ENCODE results near the gene GRIN2A. TPM values are rescaled to one million over a fixed set of nuclear protein-coding genes. Genes with fewer than 3 reads are reported as not detected.

The GRIN2A gene
- total RNA-seq, 2 experiments from 2014 or later = not detected

GRCh38 chr16:10206865-10207264, 24.6 kb upstream of the GRIN2A start:
- no peak for TF ChIP-seq CTCF (conservative IDR thresholded peaks at IDR 0.05; ENCODE audit: low read length)
- no peak for TF ChIP-seq EZH2phosphoT487 (IDR thresholded peaks at IDR 0.05; ENCODE audit: borderline replicate concordance, low read depth, low read length)
- BruUV-seq (replicated peaks) = no TSS peak
- intact Hi-C loops (cut with micrococcal nuclease; ENCODE audit: unreplicated experiment) = no loop called here

GRCh38 chr16:10206215-10206614, 24.0 kb upstream of the GRIN2A start:
- DNase-seq (ENCODE audit: low spot score) = no peak
- Histone ChIP-seq H2AFZ (ENCODE audit: low read length) (no peak overlapping the region), H3K27ac (ENCODE audit: low read depth, low read length, poor library complexity, severe bottlenecking) (no peak overlapping the region), H3K9me3 (ENCODE audit: low read length) (no peaks in the 10 kb centered on the region), H3K9me2 (ENCODE audit: insufficient read depth, low read length) (no peaks in the 10 kb centered on the region), H3K4me2 (ENCODE audit: low read length) (no peak overlapping the region), H3K4me1 (ENCODE audit: insufficient read depth, low read length, poor library complexity, severe bottlenecking) (no peaks in the 10 kb centered on the region), H3K4me3 (ENCODE audit: low read depth, low read length, poor library complexity, severe bottlenecking) (no peak overlapping the region), H3K36me3 (ENCODE audit: insufficient read depth, low read length) (no peaks in the 10 kb centered on the region), H4K20me1 (ENCODE audit: insufficient read depth, low read length) (no peaks in the 10 kb centered on the region), H3K79me2 (ENCODE audit: insufficient read depth, low read depth, low read length) (no peaks in the 10 kb centered on the region)
- no peak for TF ChIP-seq CTCF (conservative IDR thresholded peaks at IDR 0.05; ENCODE audit: low read length)
- TF ChIP-seq EZH2phosphoT487 (IDR thresholded peaks at IDR 0.05; ENCODE audit: borderline replicate concordance, low read depth, low read length) = no peak
- intact Hi-C loops (cut with micrococcal nuclease; ENCODE audit: unreplicated experiment) = no loop called here
- ChIA-PET POLR2A (no interaction called here), CTCF (ENCODE audit: unreplicated experiment) (no interaction called here)
- no TSS peak for BruUV-seq (replicated peaks)

More at GRCh38 chr16:10206865-10207264, 24.6 kb upstream of the GRIN2A start:
- Histone ChIP-seq H3K27ac (ENCODE audit: low read depth, low read length, poor library complexity, severe bottlenecking) (no peak overlapping the region), H3K4me1 (ENCODE audit: insufficient read depth, low read length, poor library complexity, severe bottlenecking) (no peaks in the 10 kb centered on the region), H3K36me3 (ENCODE audit: insufficient read depth, low read length) (no peaks in the 10 kb centered on the region), H3K79me2 (ENCODE audit: insufficient read depth, low read depth, low read length) (no peaks in the 10 kb centered on the region), H2AFZ (ENCODE audit: low read length) (no peak overlapping the region), H3K9me2 (ENCODE audit: insufficient read depth, low read length) (no peaks in the 10 kb centered on the region), H3K4me3 (ENCODE audit: low read depth, low read length, poor library complexity, severe bottlenecking) (no peak overlapping the region), H3K4me2 (ENCODE audit: low read length) (no peak overlapping the region), H4K20me1 (ENCODE audit: insufficient read depth, low read length) (no peaks in the 10 kb centered on the region), H3K9me3 (ENCODE audit: low read length) (no peaks in the 10 kb centered on the region)
- POLR2A ChIA-PET = no interaction called here
- CTCF ChIA-PET (ENCODE audit: unreplicated experiment) = no interaction called here
- no peak for DNase-seq (ENCODE audit: low spot score)

GRCh38 chr16:10205688-10206087, 23.5 kb upstream of the GRIN2A start:
- no peak for DNase-seq (ENCODE audit: low spot score)
- H3K9me3 ChIP-seq (ENCODE audit: low read length) = no peaks in the 10 kb centered on the region
- intact Hi-C loops (cut with micrococcal nuclease; ENCODE audit: unreplicated experiment) = no loop called here
- no peak overlapping the region for H3K27ac ChIP-seq (ENCODE audit: low read depth, low read length, poor library complexity, severe bottlenecking)
- no TSS peak for BruUV-seq (replicated peaks)
- no peak overlapping the region for H2AFZ ChIP-seq (ENCODE audit: low read length)
- TF ChIP-seq CTCF (conservative IDR thresholded peaks at IDR 0.05; ENCODE audit: low read length) (no peak), EZH2phosphoT487 (IDR thresholded peaks at IDR 0.05; ENCODE audit: borderline replicate concordance, low read depth, low read length) (no peak)
- no peaks in the 10 kb centered on the region for H3K4me1 ChIP-seq (ENCODE audit: insufficient read depth, low read length, poor library complexity, severe bottlenecking)
- H3K9me2 ChIP-seq (ENCODE audit: insufficient read depth, low read length) = no peaks in the 10 kb centered on the region
- H3K4me3 ChIP-seq (ENCODE audit: low read depth, low read length, poor library complexity, severe bottlenecking) = no peak overlapping the region
- H4K20me1 ChIP-seq (ENCODE audit: insufficient read depth, low read length) = no peaks in the 10 kb centered on the region
- no peak overlapping the region for H3K4me2 ChIP-seq (ENCODE audit: low read length)
- H3K79me2 ChIP-seq (ENCODE audit: insufficient read depth, low read depth, low read length) = no peaks in the 10 kb centered on the region
- no peaks in the 10 kb centered on the region for H3K36me3 ChIP-seq (ENCODE audit: insufficient read depth, low read length)
- CTCF ChIA-PET (ENCODE audit: unreplicated experiment) = no interaction called here
- POLR2A ChIA-PET = no interaction called here

All from OCI-LY7 (cell line).